SK-N-SH (cell line): Measurements from ENCODE around the gene MOB1B. TPM values are rescaled to one million over a fixed set of nuclear protein-coding genes. Genes with fewer than 3 reads are reported as not detected.
"Not testable (repeated sequence)": the region's sequence is repeated elsewhere in the genome, so short reads cannot be mapped to it uniquely, and the experiment has no call there.

Experiments
- CTCF ChIA-PET: fragments of 300-600, 350-600 bp; formaldehyde crosslinking; extraction: SDS; loops from one replicate; lab custom pipeline; 2021; lab: Yijun Ruan, JAX
- POLR2A ChIA-PET: fragments of 350-600 bp; sonication (Branson Sonifier 250); formaldehyde crosslinking; extraction: SDS; loops from one replicate; lab custom pipeline; 2020; ENCODE audit warnings: antibody characterized with exemption, inconsistent platforms; lab: Yijun Ruan, JAX
- DNase-seq: peaks from one replicate; pipeline ENCODE4 v3.0.0; 2012
- H2AFZ ChIP-seq: fragments of 200-600 bp; sonication (generic); 2 replicates; pipeline ENCODE4 v1.8.1; 2016; ENCODE audit warnings: antibody characterized with exemption, mild to moderate bottlenecking, low read depth
- H3F3A ChIP-seq: fragments of 200-600 bp; sonication (generic); replicated peaks from 2 replicates; pipeline ENCODE3; 2016; ENCODE audit warnings: antibody characterized with exemption, mild to moderate bottlenecking; ENCODE audit not compliant: insufficient read depth
- H3K27ac ChIP-seq, 2 experiments: fragments of 200-500 bp in 1 of 2; fragments of 200-600 bp in 1 of 2; sonication (Bioruptor generic) in 1 of 2; sonication (generic), shearing (Covaris generic) in 1 of 2; 2 replicates each; pipeline versions ENCODE4 v1.5.1 to v1.6.1; 2014 to 2016; ENCODE audit warnings: low read depth in 2 of 2, inconsistent platforms in 1 of 2, low read length in 1 of 2, mild to moderate bottlenecking in 1 of 2, mixed read lengths in 1 of 2
- H3K27me3 ChIP-seq: fragments of 200-600 bp; sonication (generic), shearing (Covaris generic); 2 replicates; pipeline ENCODE4 v1.6.1; 2016; ENCODE audit warnings: mixed run types; ENCODE audit not compliant: insufficient read depth
- H3K36me3 ChIP-seq, 2 experiments: fragments of 200-500 bp in 1 of 2; fragments of 200-600 bp in 1 of 2; sonication (Bioruptor generic) in 1 of 2; sonication (generic) in 1 of 2; replicated peaks in 1 of 2; 2 replicates each; pipeline versions ENCODE3 to v1.5.1; 2014 to 2016; ENCODE audit warnings: low read length in 1 of 2, mild to moderate bottlenecking in 1 of 2; ENCODE audit not compliant: insufficient read depth in 2 of 2, control insufficient read depth in 1 of 2
- H3K4me1 ChIP-seq, 2 experiments: fragments of 200-500 bp in 1 of 2; fragments of 200-600 bp in 1 of 2; sonication (Bioruptor generic) in 1 of 2; sonication (generic), shearing (Covaris generic) in 1 of 2; 2 replicates each; pipeline versions ENCODE4 v1.5.1 to v1.6.1; 2014 to 2016; ENCODE audit warnings: low read depth in 1 of 2, low read length in 1 of 2, mixed run types in 1 of 2; ENCODE audit not compliant: insufficient read depth in 2 of 2, control insufficient read depth in 1 of 2
- H3K4me2 ChIP-seq: fragments of 200-600 bp; sonication (generic), shearing (Covaris generic); 2 replicates; pipeline ENCODE4 v1.6.1; 2017; ENCODE audit warnings: mixed run types
- H3K4me3 ChIP-seq, 2 experiments: fragments of 200-500 bp in 1 of 2; fragments of 200-600 bp in 1 of 2; sonication (Bioruptor generic) in 1 of 2; sonication (generic), shearing (Covaris generic) in 1 of 2; 2 replicates each; pipeline versions ENCODE4 v1.5.1 to v1.8.1; 2014 to 2016; ENCODE audit warnings: low read depth in 2 of 2, inconsistent platforms in 1 of 2, low read length in 1 of 2, mild to moderate bottlenecking in 1 of 2, mixed read lengths in 1 of 2, moderate library complexity in 1 of 2
- H3K79me2 ChIP-seq: fragments of 200-600 bp; sonication (generic); 2 replicates; pipeline ENCODE4 v1.8.1; 2017; ENCODE audit warnings: mild to moderate bottlenecking; ENCODE audit not compliant: insufficient read depth
- H3K9ac ChIP-seq: fragments of 200-600 bp; sonication (generic); 2 replicates; pipeline ENCODE4 v1.6.1; 2017; ENCODE audit warnings: mixed run types
- H3K9me2 ChIP-seq: fragments of 200-600 bp; sonication (generic); 2 replicates; pipeline ENCODE4 v1.6.1; 2017; ENCODE audit warnings: mixed run types
- H3K9me3 ChIP-seq: fragments of 200-600 bp; sonication (generic); 2 replicates; pipeline ENCODE4 v1.6.1; 2017; ENCODE audit warnings: mixed run types, mild to moderate bottlenecking, moderate library complexity
- H4K20me1 ChIP-seq: fragments of 200-600 bp; sonication (generic); 2 replicates; pipeline ENCODE4 v1.6.1; 2017; ENCODE audit warnings: mild to moderate bottlenecking, mixed run types; ENCODE audit not compliant: insufficient read depth
- CHD2 ChIP-seq: fragments of 150-350 bp; IDR thresholded peaks from 2 replicates; pipeline ENCODE4 v1.6.1; 2018; ENCODE audit warnings: low read length; ENCODE audit not compliant: partially characterized antibody
- ELF1 ChIP-seq: IDR thresholded peaks from 2 replicates; pipeline ENCODE4 v1.4.0; 2012
- EP300 ChIP-seq, 2 experiments: IDR thresholded peaks; 2 replicates each; pipeline versions ENCODE4 v1.4.0 to v1.6.1; 2012; ENCODE audit warnings: borderline replicate concordance in 1 of 2, low read depth in 1 of 2, low read length in 1 of 2
- EZH2phosphoT487 ChIP-seq: fragments of 200-600 bp; sonication (generic); IDR thresholded peaks from 2 replicates; pipeline ENCODE4 v1.6.1; 2017; ENCODE audit warnings: low read depth, mixed run types, mild to moderate bottlenecking, antibody characterized with exemption, moderate library complexity, borderline replicate concordance
- FOXJ3 ChIP-seq: sonication (generic); formaldehyde crosslinking; IDR thresholded peaks from 2 replicates; pipeline ENCODE4 v1.5.1; 2020; ENCODE audit warnings: mild to moderate bottlenecking, missing genetic modification reagents
- GATA2 ChIP-seq: sonication (generic); formaldehyde crosslinking; IDR thresholded peaks from 2 replicates; pipeline ENCODE4 v1.5.0; 2020; ENCODE audit warnings: mild to moderate bottlenecking, missing genetic modification reagents
- MEF2A ChIP-seq: IDR thresholded peaks from 2 replicates; pipeline ENCODE4 v1.4.0; 2012; ENCODE audit warnings: low read depth, borderline replicate concordance
- MXI1 ChIP-seq: IDR thresholded peaks from 2 replicates; pipeline ENCODE4 v1.6.1; 2012; ENCODE audit warnings: mild to moderate bottlenecking, low read depth, low read length, improper control_type of control experiment
- RCOR1 ChIP-seq: fragments of 150-350 bp; IDR thresholded peaks from 2 replicates; pipeline ENCODE4 v1.6.1; 2017; ENCODE audit warnings: antibody characterized with exemption, low read length
- RXRA ChIP-seq: IDR thresholded peaks from 2 replicates; pipeline ENCODE4 v1.4.0; 2012; ENCODE audit warnings: low read depth, mild to moderate bottlenecking, borderline replicate concordance
- SMC3 ChIP-seq: IDR thresholded peaks from 2 replicates; pipeline ENCODE4 v1.6.1; 2012; ENCODE audit warnings: low read depth, low read length, improper control_type of control experiment
- TEAD4 ChIP-seq: IDR thresholded peaks from 2 replicates; pipeline ENCODE4 v1.4.0; 2012; ENCODE audit warnings: mild to moderate bottlenecking, borderline replicate concordance; ENCODE audit not compliant: insufficient read depth
- USF2 ChIP-seq: fragments of 150-350 bp; IDR thresholded peaks from 2 replicates; pipeline ENCODE4 v1.6.1; 2017; ENCODE audit warnings: antibody characterized with exemption, low read length, low read depth, borderline replicate concordance
- WGBS: methylation state at CpG from one replicate; pipeline ENCODE4 v1.1.6; 2017; ENCODE audit warnings: low lambda C conversion rate; 5-methylcytosine and 5-hydroxymethylcytosine counted together
- polyA plus RNA-seq, 3 experiments: library from polyadenylated mRNA; depleted of rRNA; stranded (reverse); fragments of >200 nt; gene quantifications; 2 replicates each; pipeline ENCODE4 v1.2.3, GENCODE V29; 2012
- TF ChIP-seq, protein P1 (sequence below): fragments of 200-600 bp; sonication (generic); IDR thresholded peaks from 2 replicates; pipeline ENCODE4 v1.6.1; 2017; ENCODE audit warnings: antibody characterized with exemption, mild to moderate bottlenecking, moderate library complexity
- TF ChIP-seq, protein P2 (sequence below): IDR thresholded peaks from 2 replicates; pipeline ENCODE4 v1.4.0; 2012; ENCODE audit warnings: low read depth, borderline replicate concordance
- TF ChIP-seq, protein P3 (sequence below): IDR thresholded peaks from 2 replicates; pipeline ENCODE4 v1.4.0; 2012; ENCODE audit warnings: low read depth, borderline replicate concordance

Gene MOB1B
- polyA plus RNA-seq, 1 of the 3 experiments (the other 2 are of a cell fraction), result 2.9 TPM

GRCh38 chr4:71011451-71011850 is 109.3 kb downstream of the MOB1B start:
- DNase-seq, result no peak
- Histone ChIP-seq H3K4me1 (peaks cover 4 to 13% of the 10 kb centered on the region in 2 experiments; a peak in 2 of 4 replicates), H3K27ac (no peak overlapping the region), H3K79me2 (peaks cover 53% of the 10 kb centered on the region), H3F3A (peaks cover 7% of the 10 kb centered on the region), H3K4me2 (no peak overlapping the region), H3K27me3 (no peaks in the 10 kb centered on the region), H3K4me3 (no peak overlapping the region), H2AFZ (no peak overlapping the region), H3K9ac (no peak overlapping the region), H3K9me2 (no peaks in the 10 kb centered on the region), H4K20me1 (0 out of 2 replicates have a peak, but pooled peaks cover 5% of the 10 kb centered on the region), H3K9me3 (no peaks in the 10 kb centered on the region), H3K36me3 (peaks cover 0 to 24% of the 10 kb centered on the region in 2 experiments)
- POLR2A ChIA-PET, result no interaction called here
- CTCF ChIA-PET, result interaction anchor here (1.2 to 2.3 kb wide), 4 partner anchors 9 to 359 kb away, joined by 3 to 10 read pairs (median 6); no protein-coding TSS in a partner anchor
- WGBS, result 94% methylated on average over 4 of the region's 4 CpGs
- TF ChIP-seq GATA2 (CRISPR knock-in tag), result no peak

- DNase-seq, POLR2A ChIA-PET, H3K9me2 ChIP-seq, H3K4me1 ChIP-seq, H3K9ac ChIP-seq, H3K9me3 ChIP-seq, H3K4me3 ChIP-seq, H2AFZ ChIP-seq, H3K4me2 ChIP-seq, H4K20me1 ChIP-seq, H3K27me3 ChIP-seq, CTCF ChIA-PET, H3K27ac ChIP-seq: not testable (repeated sequence)
- H3F3A ChIP-seq, result peaks cover 10% of the 10 kb centered on the region
- whole genome bisulfite sequencing, result 93% methylated on average over 2 of the region's 2 CpGs
- peaks cover 3 to 14% of the 10 kb centered on the region in 2 experiments for H3K36me3 ChIP-seq
- peaks cover 35% of the 10 kb centered on the region for H3K79me2 ChIP-seq
Observed at GRCh38 chr4:71017391-71017790, 115.2 kb downstream of the MOB1B start.

DNA sequence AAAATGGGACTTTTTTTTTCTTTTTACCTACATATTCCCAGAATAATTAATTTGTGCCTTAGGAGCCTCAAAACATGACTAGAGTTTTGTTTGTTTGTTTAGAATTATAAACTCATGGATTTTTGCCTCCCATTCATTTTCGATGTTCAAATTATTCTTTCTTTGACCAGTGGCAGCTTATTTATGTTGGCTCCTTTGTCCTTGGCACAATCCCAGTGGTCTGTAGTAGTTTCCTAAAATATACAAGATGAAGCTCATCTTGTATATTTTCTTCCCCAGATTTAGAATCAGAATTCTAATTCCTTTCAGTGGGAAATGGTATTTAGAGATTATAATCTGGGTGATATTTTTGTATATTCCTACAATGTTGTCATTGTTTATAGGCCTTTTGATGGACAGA is 118.4 kb downstream of the MOB1B start:
- Histone ChIP-seq H3K4me2 (no peak overlapping the region), H3F3A (peaks cover 19% of the 10 kb centered on the region), H3K4me1 (peaks cover 0 to 5% of the 10 kb centered on the region in 2 experiments; a peak in 2 of 4 replicates), H3K4me3 (no peak overlapping the region), H3K9ac (no peak overlapping the region), H2AFZ (no peak overlapping the region), H3K27ac (no peak overlapping the region), H4K20me1 (no peaks in the 10 kb centered on the region), H3K9me3 (no peaks in the 10 kb centered on the region), H3K9me2 (no peaks in the 10 kb centered on the region; the same call in 1 of the 2 replicates), H3K36me3 (peaks cover 22 to 27% of the 10 kb centered on the region in 2 experiments), H3K79me2 (peaks cover 40% of the 10 kb centered on the region), H3K27me3 (no peaks in the 10 kb centered on the region)
- DNase-seq, result no peak
- ChIA-PET CTCF (interaction anchor here (0.7 to 1.0 kb wide), 2 partner anchors 10 to 138 kb away, joined by 4 to 10 read pairs; no protein-coding TSS in a partner anchor), POLR2A (no interaction called here)
- WGBS, result 91% methylated on average over 1 of the region's 1 CpG
- no peak for TF ChIP-seq EP300 (IDR thresholded peaks at IDR 0.05; ENCODE audit: borderline replicate concordance in 1 of 2, low read depth in 1 of 2, low read length in 1 of 2)
- TF ChIP-seq MEF2A, result no peak
- no peak for TF ChIP-seq CHD2
- TF ChIP-seq, protein P1, sequence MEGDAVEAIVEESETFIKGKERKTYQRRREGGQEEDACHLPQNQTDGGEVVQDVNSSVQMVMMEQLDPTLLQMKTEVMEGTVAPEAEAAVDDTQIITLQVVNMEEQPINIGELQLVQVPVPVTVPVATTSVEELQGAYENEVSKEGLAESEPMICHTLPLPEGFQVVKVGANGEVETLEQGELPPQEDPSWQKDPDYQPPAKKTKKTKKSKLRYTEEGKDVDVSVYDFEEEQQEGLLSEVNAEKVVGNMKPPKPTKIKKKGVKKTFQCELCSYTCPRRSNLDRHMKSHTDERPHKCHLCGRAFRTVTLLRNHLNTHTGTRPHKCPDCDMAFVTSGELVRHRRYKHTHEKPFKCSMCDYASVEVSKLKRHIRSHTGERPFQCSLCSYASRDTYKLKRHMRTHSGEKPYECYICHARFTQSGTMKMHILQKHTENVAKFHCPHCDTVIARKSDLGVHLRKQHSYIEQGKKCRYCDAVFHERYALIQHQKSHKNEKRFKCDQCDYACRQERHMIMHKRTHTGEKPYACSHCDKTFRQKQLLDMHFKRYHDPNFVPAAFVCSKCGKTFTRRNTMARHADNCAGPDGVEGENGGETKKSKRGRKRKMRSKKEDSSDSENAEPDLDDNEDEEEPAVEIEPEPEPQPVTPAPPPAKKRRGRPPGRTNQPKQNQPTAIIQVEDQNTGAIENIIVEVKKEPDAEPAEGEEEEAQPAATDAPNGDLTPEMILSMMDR, result no peak
- no peak for TF ChIP-seq RCOR1
- TF ChIP-seq RXRA, result no peak
- TF ChIP-seq ELF1, result no peak
- TF ChIP-seq FOXJ3 (CRISPR knock-in tag), result no peak
- no peak for TF ChIP-seq GATA2 (CRISPR knock-in tag)
- no peak for TF ChIP-seq SMC3
- TF ChIP-seq, protein P2, sequence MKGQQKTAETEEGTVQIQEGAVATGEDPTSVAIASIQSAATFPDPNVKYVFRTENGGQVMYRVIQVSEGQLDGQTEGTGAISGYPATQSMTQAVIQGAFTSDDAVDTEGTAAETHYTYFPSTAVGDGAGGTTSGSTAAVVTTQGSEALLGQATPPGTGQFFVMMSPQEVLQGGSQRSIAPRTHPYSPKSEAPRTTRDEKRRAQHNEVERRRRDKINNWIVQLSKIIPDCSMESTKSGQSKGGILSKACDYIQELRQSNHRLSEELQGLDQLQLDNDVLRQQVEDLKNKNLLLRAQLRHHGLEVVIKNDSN, result no peak
- TF ChIP-seq MXI1, result no peak
- no peak for TF ChIP-seq USF2
- no peak for TF ChIP-seq TEAD4
- TF ChIP-seq EZH2phosphoT487, result no peak
- TF ChIP-seq, protein P3, sequence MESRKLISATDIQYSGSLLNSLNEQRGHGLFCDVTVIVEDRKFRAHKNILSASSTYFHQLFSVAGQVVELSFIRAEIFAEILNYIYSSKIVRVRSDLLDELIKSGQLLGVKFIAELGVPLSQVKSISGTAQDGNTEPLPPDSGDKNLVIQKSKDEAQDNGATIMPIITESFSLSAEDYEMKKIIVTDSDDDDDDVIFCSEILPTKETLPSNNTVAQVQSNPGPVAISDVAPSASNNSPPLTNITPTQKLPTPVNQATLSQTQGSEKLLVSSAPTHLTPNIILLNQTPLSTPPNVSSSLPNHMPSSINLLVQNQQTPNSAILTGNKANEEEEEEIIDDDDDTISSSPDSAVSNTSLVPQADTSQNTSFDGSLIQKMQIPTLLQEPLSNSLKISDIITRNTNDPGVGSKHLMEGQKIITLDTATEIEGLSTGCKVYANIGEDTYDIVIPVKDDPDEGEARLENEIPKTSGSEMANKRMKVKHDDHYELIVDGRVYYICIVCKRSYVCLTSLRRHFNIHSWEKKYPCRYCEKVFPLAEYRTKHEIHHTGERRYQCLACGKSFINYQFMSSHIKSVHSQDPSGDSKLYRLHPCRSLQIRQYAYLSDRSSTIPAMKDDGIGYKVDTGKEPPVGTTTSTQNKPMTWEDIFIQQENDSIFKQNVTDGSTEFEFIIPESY, result no peak
